ENCODE measurements around the gene RASL11B.

Gene RASL11B

GRCh38 chr4:52873861-52874343 lies 11.8 kb downstream of the RASL11B start:
- no peak for DNase-seq (ENCODE audit: low read depth in 2 of 2, low spot score in 1 of 2)

- DNase-seq (ENCODE audit: low read depth in 2 of 2, low spot score in 1 of 2), result no peak
Measured at GRCh38 chr4:52874948-52875347, 12.8 kb downstream of the RASL11B start.

- DNase-seq (ENCODE audit: low read depth in 2 of 2, low spot score in 1 of 2), result no peak
Measured at GRCh38 chr4:52876069-52876468, 14.0 kb downstream of the RASL11B start.

- DNase-seq (ENCODE audit: low read depth in 2 of 2, low spot score in 1 of 2), result no peak
Measured at GRCh38 chr4:52877036-52877435, 14.9 kb downstream of the RASL11B start.

GRCh38 chr4:52877694-52878093 lies 15.6 kb downstream of the RASL11B start:
- no peak for DNase-seq (ENCODE audit: low read depth in 2 of 2, low spot score in 1 of 2)

- DNase-seq (ENCODE audit: low read depth in 2 of 2, low spot score in 1 of 2), result no peak
Measured at GRCh38 chr4:52879471-52879870, 17.4 kb downstream of the RASL11B start.

DNA sequence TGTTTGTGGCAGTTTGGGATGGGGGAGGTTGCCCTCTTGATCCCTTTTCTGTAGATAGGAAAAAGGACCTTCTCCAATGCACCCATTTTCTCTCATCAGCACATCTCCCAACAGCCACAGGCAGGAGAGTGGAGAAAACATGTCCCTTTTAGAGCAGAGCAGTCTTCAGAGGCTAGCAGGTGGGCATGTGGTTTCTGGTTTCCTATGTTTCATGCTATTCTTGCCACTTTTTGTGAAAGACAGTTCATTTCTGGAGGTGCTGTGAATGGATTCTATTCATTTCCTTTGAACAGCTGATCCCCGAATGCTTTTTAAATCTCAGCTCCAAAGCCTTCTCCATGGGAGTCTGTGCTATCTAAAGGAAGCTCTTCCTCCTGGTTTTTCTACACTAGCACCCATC lies 18.9 kb downstream of the RASL11B start:
- no peak for DNase-seq (ENCODE audit: low read depth in 2 of 2, low spot score in 1 of 2)

- no peak for DNase-seq (ENCODE audit: low read depth in 2 of 2, low spot score in 1 of 2)
Measured at GRCh38 chr4:52883183-52883621, 21.1 kb downstream of the RASL11B start.

DNA sequence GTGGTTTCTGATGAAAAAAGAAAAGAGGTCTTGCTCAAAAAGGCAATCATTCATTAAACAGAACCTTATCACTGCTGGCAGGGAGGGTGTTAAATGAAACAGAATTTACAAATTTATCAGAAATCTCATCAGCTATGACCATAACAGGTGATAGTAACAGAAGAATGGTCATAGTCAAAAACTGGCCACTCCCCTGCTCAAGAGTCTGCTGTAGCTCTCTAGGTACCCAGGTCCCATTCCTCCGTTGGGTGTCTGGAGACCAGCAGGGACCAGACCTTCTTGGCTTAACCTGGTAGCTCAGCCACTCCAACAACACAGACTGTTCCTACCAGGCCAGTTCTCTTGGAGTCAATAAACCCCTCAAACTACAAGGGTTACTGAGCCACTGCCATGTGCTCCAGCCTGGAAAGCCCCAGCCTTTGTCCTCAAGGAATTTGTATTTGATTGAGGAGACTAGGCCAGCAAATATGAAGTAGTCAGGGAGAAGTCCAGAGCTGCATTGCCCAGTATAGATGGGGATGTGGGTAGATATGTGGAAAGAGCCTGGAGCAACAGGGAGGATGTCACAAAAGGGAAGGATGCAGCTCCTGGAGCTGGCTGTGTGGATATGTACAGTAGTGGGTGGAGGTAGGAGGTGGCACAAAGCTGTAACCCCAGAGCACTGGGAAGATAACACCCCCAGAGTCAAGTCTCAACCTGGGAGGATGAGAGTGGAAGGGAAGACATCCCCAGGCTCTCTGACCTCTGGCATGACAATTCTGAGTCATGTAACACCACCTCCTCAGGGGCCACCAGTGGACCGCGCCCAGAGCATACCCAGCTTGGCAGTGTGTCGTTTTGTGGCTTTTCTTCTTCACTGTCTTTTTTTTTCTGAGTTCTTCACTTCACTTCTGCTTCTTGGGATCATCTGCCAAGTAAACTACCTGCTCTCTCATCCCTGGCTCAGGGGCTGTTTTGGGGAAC lies 21.9 kb downstream of the RASL11B start:
- DNase-seq (ENCODE audit: low read depth in 2 of 2, low spot score in 1 of 2), result no peak

- DNase-seq (ENCODE audit: low read depth in 2 of 2, low spot score in 1 of 2), result no peak
Measured at GRCh38 chr4:52884994-52885393, 22.9 kb downstream of the RASL11B start.

DNA sequence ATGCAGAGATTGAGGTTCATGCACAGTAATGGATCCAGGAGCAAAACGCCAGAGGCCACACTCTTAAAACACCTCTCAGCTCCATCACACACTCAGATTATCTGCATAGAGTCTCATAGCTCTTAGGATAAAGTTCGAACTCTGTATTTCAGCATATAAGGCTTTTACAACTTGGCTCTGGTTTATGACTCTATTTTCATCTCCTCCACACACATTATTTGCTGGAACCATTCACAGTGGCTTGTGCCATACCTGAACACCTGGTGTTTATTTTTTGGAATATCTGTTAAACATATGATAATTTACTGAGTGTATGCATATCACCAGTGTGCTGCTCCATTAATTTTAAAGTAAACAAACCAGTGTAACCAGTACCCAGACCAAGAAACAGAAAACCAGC lies 27.2 kb downstream of the RASL11B start:
- DNase-seq (ENCODE audit: low read depth in 2 of 2, low spot score in 1 of 2), result no peak

- DNase-seq (ENCODE audit: low read depth in 2 of 2, low spot score in 1 of 2), result no peak
Measured at GRCh38 chr4:52889778-52890520, 27.8 kb downstream of the RASL11B start.

GRCh38 chr4:52890521-52890791 lies 28.3 kb downstream of the RASL11B start:
- DNase-seq (ENCODE audit: low read depth in 2 of 2, low spot score in 1 of 2), result no peak

DNA sequence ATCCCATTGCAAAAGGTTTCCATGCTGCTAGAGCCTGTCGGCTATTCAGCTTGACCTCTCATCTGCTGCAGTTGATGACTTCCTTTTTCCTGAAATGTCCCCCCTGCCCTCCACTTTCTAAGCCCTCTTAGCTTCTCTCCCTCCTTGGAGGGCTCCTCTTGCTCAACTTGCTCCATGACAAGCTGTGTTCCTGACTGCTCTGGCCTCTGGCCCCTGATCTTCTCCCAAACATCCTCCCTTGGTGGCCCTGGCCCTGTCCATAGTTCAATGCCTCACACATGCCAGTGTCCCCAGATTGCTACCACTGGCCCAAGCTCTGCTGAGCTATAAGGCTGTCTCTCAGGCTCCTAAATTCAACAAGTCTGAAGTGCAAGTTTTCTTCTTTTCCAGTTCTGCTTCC lies 29.6 kb downstream of the RASL11B start:
- no peak for DNase-seq (ENCODE audit: low read depth in 2 of 2, low spot score in 1 of 2)

DNA sequence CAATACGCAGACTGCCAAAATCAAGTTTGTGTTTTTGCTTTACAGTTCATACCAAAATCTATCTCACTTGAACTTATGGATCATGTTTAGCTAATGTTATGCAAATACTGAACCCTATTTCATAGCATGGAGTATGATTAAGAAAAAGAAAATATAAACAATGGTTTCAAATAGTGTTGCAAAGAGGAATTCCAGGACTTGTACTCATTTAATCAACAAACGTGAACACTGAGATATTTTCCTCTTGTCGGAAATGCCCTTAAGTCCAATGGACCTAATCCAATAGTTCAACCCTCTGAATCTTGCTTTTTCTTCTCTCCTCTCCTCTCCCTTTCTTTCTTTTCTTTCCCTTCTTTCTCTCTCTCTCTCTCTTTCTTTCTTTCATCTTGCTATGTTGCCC lies 30.8 kb downstream of the RASL11B start:
- no peak for DNase-seq (ENCODE audit: low read depth in 2 of 2, low spot score in 1 of 2)

DNA sequence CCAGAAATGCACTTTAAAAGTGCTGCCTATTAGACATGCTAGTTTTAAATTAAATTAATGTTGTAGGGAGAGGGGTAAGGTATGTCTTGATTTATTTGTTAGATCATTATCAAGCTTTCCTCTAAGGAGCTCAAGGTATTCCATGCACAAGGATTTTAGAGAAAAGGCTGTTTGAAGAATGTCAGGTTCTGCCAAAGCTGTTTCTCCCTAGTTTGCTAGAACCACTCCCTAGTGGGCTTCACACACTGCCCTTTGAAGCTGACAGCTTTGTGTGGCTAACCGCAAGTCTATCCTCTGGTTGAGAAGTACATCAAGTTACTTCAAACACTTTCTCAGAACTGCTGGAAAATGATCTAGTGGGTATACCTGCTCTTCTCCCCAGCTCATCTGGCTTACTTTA lies 32.3 kb downstream of the RASL11B start:
- no peak for DNase-seq (ENCODE audit: low read depth in 2 of 2, low spot score in 1 of 2)

DNA sequence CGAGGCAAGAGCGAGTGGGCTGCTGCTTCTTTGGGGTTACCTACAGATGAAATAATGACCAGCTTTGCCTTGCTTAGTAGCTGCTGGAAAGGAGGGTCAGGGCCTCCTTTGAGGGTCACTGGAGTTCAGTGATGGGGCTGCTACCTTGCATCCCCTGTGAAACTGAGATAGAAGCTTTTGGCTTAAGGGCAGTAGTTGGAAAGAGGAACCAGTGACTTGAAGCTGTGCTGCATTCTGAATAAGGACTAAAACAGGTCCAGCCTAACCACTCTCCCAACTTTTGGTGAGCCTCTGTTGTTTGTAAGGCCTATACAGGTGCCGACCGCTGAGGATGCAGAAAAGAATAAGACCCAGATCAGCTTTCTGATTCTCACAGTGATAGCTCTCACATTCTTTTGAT lies 41.2 kb downstream of the RASL11B start:
- no peak for DNase-seq (ENCODE audit: low read depth in 2 of 2, low spot score in 1 of 2)

DNA sequence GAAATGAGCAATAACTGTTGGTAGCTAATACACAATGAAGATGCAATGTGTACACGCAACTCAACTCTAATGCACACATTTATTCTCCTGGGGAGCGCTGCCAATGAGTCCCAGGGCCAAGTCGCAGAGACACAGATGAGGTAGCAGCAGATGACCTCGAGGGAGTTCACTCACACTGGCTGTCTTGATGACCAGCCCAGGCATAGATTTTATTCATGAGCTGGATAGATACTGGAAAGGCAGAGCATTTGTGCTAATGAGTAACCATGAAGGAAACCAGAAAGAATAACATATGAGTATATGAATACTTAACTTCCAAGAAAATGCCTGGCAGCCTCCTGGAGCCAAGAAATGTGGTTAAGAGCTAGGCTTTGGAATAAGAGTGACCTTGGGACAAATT lies 42.3 kb downstream of the RASL11B start:
- DNase-seq (ENCODE audit: low read depth in 2 of 2, low spot score in 1 of 2), result no peak

GRCh38 chr4:52907510-52907909 lies 45.4 kb downstream of the RASL11B start:
- no peak for DNase-seq (ENCODE audit: low read depth in 2 of 2, low spot score in 1 of 2)

DNA sequence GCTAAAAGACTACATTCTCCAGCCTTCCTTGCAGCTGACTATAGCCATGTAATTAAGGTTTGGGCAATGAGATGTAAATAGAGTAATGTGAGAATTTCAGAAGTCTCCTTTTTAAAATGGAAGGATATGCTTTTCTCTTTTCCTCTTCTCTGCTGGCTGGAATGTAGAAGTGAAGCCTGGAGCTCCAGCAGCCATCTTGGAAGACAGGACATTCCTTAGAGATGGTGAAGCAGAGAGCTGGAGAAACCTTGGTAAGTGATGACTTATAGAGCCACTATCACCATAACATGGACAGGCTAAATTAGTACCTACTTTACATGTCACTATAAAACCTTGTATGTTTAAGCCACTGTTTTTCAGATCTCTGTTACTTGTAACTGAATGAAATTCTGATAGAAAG lies 48.0 kb downstream of the RASL11B start:
- DNase-seq (ENCODE audit: low read depth in 2 of 2, low spot score in 1 of 2), result no peak

GRCh38 chr4:52911684-52912294 lies 49.7 kb downstream of the RASL11B start:
- DNase-seq (ENCODE audit: low read depth in 2 of 2, low spot score in 1 of 2), result peak in 1 of 2 donors; percentile 46

- no peak for DNase-seq (ENCODE audit: low read depth in 2 of 2, low spot score in 1 of 2)
Measured at GRCh38 chr4:52912608-52913007, 50.5 kb downstream of the RASL11B start.

Measured in stimulated activated CD8-positive, alpha-beta memory T cell treated with anti-CD3 and anti-CD28 coated beads, Interleukin-4, amount 100 ng/mL, for 4 hours (primary cell).